SK-N-SH (cell line): Measurements from ENCODE around the gene EEF2K.

Source experiments
- CTCF ChIP-seq: fragments of 200-600 bp; sonication (generic); IDR thresholded peaks from 2 replicates; pipeline ENCODE4 v1.6.1; 2017; ENCODE audit warnings: antibody characterized with exemption, mild to moderate bottlenecking, moderate library complexity
- EZH2phosphoT487 ChIP-seq: fragments of 200-600 bp; sonication (generic); IDR thresholded peaks from 2 replicates; pipeline ENCODE4 v1.6.1; 2017; ENCODE audit warnings: low read depth, mixed run types, mild to moderate bottlenecking, antibody characterized with exemption, moderate library complexity, borderline replicate concordance
- GABPA ChIP-seq: IDR thresholded peaks from 2 replicates; pipeline ENCODE4 v1.4.0; 2012; ENCODE audit warnings: low read depth, mild to moderate bottlenecking
- MAX ChIP-seq: IDR thresholded peaks from 2 replicates; pipeline ENCODE4 v1.4.0; 2012; ENCODE audit warnings: low read depth
- MXI1 ChIP-seq: IDR thresholded peaks from 2 replicates; pipeline ENCODE4 v1.6.1; 2012; ENCODE audit warnings: mild to moderate bottlenecking, low read depth, low read length, improper control_type of control experiment
- PBX3 ChIP-seq: IDR thresholded peaks from 2 replicates; pipeline ENCODE4; 2012
- POLR2AphosphoS5 ChIP-seq: IDR thresholded peaks from 2 replicates; pipeline ENCODE4 v1.6.1; 2012; ENCODE audit warnings: low read depth, low read length
- RAD21 ChIP-seq: IDR thresholded peaks from 2 replicates; pipeline ENCODE4 v1.6.1; 2012; ENCODE audit warnings: mild to moderate bottlenecking, low read length
- SMC3 ChIP-seq: IDR thresholded peaks from 2 replicates; pipeline ENCODE4 v1.6.1; 2012; ENCODE audit warnings: low read depth, low read length, improper control_type of control experiment

- TF ChIP-seq MXI1 (no peak), SMC3 (no peak), CTCF (no peak), POLR2AphosphoS5 (no peak), RAD21 (no peak), EZH2phosphoT487 (no peak), MAX (no peak), PBX3 (no peak), GABPA (no peak)
These were observed 101.8 kb downstream of the EEF2K start for GRCh38 chr16:22307838-22308237.
